ENCODE results near the gene DIPK1B.

DNA sequence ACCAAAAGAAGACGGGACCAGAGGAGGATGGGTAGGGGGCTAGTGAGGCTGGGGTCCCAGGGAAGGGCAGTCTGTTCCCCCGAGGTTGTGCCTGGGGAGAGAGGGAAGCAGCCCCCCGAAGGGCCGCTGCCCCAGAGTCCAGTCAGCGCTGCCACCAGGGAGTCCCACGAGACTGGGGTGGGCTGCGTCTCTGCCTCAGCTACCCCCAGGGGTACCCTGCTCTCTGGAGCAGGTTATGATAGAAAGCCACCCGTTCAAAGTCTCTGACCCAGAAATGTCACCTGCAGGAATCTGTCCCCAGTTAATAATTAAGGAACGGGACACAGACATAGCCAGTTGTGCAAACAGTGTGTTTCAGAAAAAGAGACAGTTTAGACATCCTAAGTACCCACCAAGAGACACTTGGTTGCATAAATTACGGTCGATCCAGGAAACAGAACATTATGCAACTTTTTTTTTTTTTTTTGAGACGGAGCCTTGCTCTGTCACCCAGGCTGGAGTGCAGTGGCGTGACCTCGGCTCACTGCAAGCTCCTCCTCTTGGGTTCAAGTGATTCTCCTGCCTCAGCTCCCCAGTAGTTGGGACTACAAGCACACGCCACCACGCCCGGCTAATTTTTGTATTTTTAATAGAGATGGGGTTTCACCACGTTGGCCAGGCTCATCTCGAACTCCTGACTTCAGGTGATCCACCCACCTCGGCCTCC is 14.4 kb upstream of the DIPK1B start:
- TF ChIP-seq GABPA (IDR thresholded peaks at IDR 0.05; ENCODE audit: low read depth), result no peak
- TF ChIP-seq, protein P1, sequence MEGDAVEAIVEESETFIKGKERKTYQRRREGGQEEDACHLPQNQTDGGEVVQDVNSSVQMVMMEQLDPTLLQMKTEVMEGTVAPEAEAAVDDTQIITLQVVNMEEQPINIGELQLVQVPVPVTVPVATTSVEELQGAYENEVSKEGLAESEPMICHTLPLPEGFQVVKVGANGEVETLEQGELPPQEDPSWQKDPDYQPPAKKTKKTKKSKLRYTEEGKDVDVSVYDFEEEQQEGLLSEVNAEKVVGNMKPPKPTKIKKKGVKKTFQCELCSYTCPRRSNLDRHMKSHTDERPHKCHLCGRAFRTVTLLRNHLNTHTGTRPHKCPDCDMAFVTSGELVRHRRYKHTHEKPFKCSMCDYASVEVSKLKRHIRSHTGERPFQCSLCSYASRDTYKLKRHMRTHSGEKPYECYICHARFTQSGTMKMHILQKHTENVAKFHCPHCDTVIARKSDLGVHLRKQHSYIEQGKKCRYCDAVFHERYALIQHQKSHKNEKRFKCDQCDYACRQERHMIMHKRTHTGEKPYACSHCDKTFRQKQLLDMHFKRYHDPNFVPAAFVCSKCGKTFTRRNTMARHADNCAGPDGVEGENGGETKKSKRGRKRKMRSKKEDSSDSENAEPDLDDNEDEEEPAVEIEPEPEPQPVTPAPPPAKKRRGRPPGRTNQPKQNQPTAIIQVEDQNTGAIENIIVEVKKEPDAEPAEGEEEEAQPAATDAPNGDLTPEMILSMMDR (IDR thresholded peaks at IDR 0.05; ENCODE audit: insufficient read depth, low read length), result no peak
- no peak for TF ChIP-seq REST (IDR thresholded peaks at IDR 0.05; ENCODE audit: insufficient replicate concordance, low read depth)
- TF ChIP-seq POLR2AphosphoS5 (IDR thresholded peaks at IDR 0.05; ENCODE audit: low read depth), result peak; percentile 41
